Head of caudate nucleus (tissue), 42 donors: Measurements from ENCODE around the gene TTC1.

Experiments
- DNase-seq, 42 donors: peaks; one replicate each; pipeline versions ENCODE4 v3.0.0 to v3.0.0-alpha.2; 2020 to 2021; ENCODE audit warnings: mixed read lengths in 7 of 42
- intact Hi-C: fragments of 100-400 bp; cut with DNase I; formaldehyde crosslinking; loops from one replicate; pipeline ENCODE4 v1.15.0; 2022

TTC1 gene

GRCh38 chr5:160071516-160071915, 62.6 kb downstream of the TTC1 start:
- DNase-seq: peak in 19 of 42 donors; percentile 9 to 55 (median 26)
- intact Hi-C loops: no loop called here

- intact Hi-C loops: no loop called here
Measured at GRCh38 chr5:160071916-160072315, 63.0 kb downstream of the TTC1 start.

GRCh38 chr5:160075073-160075472, 66.1 kb downstream of the TTC1 start:
- DNase-seq: no peak
- intact Hi-C loops: no loop called here

More at GRCh38 chr5:160071916-160072315, 63.0 kb downstream of the TTC1 start:
- DNase-seq: no peak

- no peak for DNase-seq
Measured at GRCh38 chr5:160076997-160077396, 68.1 kb downstream of the TTC1 start.

GRCh38 chr5:160079753-160080152, 70.8 kb downstream of the TTC1 start:
- DNase-seq: no peak
- intact Hi-C loops: no loop called here

More at GRCh38 chr5:160076997-160077396, 68.1 kb downstream of the TTC1 start:
- intact Hi-C loops: no loop called here

GRCh38 chr5:160081495-160081894, 72.6 kb downstream of the TTC1 start:
- intact Hi-C loops: no loop called here
- no peak for DNase-seq

GRCh38 chr5:160082614-160083500, 73.9 kb downstream of the TTC1 start:
- no peak for DNase-seq
- intact Hi-C loops: no loop called here

GRCh38 chr5:160083501-160083900, 74.6 kb downstream of the TTC1 start:
- intact Hi-C loops: no loop called here
- DNase-seq: no peak

GRCh38 chr5:160084144-160084543, 75.2 kb downstream of the TTC1 start:
- intact Hi-C loops: no loop called here
- no peak for DNase-seq

- intact Hi-C loops: no loop called here
- DNase-seq: no peak
Measured at GRCh38 chr5:160087199-160087598, 78.3 kb downstream of the TTC1 start.

GRCh38 chr5:160088805-160089204, 79.9 kb downstream of the TTC1 start:
- no peak for DNase-seq
- intact Hi-C loops: no loop called here

- intact Hi-C loops: no loop called here
Measured at GRCh38 chr5:160089531-160089930, 80.6 kb downstream of the TTC1 start.

GRCh38 chr5:160090059-160090458, 81.1 kb downstream of the TTC1 start:
- intact Hi-C loops: no loop called here
- no peak for DNase-seq

More at GRCh38 chr5:160089531-160089930, 80.6 kb downstream of the TTC1 start:
- DNase-seq: no peak

- intact Hi-C loops: no loop called here
- no peak for DNase-seq
Measured at GRCh38 chr5:160092514-160092913, 83.6 kb downstream of the TTC1 start.

GRCh38 chr5:160092960-160093707, 84.2 kb downstream of the TTC1 start:
- intact Hi-C loops: no loop called here
- DNase-seq: no peak

GRCh38 chr5:160096178-160096577, 87.2 kb downstream of the TTC1 start:
- intact Hi-C loops: no loop called here
- DNase-seq: no peak

- intact Hi-C loops: no loop called here
- DNase-seq: no peak
Measured at GRCh38 chr5:160097991-160098390, 89.1 kb downstream of the TTC1 start.

- no peak for DNase-seq
- intact Hi-C loops: no loop called here
Measured at GRCh38 chr5:160105686-160106360, 96.9 kb downstream of the TTC1 start.

GRCh38 chr5:160108124-160108523, 99.2 kb downstream of the TTC1 start:
- DNase-seq: peak in 9 of 42 donors; percentile 13 to 59 (median 33)
- intact Hi-C loops: no loop called here
